C4-2B (cell line): Measurements from ENCODE around the gene CSNK1A1L.

Experiments
- H3K27ac ChIP-seq: fragments of 450-650 bp; 2 replicates; pipeline ENCODE4 v1.5.1; 2017
- ZFX ChIP-seq: fragments of 450-650 bp; IDR thresholded peaks from 2 replicates; pipeline ENCODE4 v1.6.1; 2017
- TF ChIP-seq, protein P1 (sequence below): fragments of 450-650 bp; conservative IDR thresholded peaks from 2 replicates; pipeline ENCODE4 v1.5.1; 2017; ENCODE audit warnings: mild to moderate bottlenecking

Gene CSNK1A1L

DNA sequence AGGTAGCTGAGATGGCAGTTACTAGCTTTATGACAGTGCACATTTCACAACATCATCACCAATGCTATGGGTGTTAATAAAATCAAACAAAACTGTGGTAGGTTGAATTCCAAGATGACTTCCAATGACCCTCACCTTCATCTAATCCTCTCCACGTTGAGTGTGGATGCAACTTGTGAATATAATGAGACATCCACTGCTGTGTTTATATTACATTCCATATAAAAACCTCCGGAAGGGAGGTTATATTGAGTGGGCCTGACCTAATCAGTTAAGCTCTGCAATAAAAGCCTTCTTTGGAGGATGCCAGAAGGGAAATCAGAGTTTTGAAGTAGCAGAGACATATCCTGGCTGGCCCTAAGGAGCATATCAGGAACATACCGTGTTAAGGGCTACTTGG, 25.6 kb upstream of the CSNK1A1L start:
- no peak for TF ChIP-seq ZFX
- TF ChIP-seq, protein P1, sequence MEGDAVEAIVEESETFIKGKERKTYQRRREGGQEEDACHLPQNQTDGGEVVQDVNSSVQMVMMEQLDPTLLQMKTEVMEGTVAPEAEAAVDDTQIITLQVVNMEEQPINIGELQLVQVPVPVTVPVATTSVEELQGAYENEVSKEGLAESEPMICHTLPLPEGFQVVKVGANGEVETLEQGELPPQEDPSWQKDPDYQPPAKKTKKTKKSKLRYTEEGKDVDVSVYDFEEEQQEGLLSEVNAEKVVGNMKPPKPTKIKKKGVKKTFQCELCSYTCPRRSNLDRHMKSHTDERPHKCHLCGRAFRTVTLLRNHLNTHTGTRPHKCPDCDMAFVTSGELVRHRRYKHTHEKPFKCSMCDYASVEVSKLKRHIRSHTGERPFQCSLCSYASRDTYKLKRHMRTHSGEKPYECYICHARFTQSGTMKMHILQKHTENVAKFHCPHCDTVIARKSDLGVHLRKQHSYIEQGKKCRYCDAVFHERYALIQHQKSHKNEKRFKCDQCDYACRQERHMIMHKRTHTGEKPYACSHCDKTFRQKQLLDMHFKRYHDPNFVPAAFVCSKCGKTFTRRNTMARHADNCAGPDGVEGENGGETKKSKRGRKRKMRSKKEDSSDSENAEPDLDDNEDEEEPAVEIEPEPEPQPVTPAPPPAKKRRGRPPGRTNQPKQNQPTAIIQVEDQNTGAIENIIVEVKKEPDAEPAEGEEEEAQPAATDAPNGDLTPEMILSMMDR: no peak
- no peak overlapping the region for H3K27ac ChIP-seq

DNA sequence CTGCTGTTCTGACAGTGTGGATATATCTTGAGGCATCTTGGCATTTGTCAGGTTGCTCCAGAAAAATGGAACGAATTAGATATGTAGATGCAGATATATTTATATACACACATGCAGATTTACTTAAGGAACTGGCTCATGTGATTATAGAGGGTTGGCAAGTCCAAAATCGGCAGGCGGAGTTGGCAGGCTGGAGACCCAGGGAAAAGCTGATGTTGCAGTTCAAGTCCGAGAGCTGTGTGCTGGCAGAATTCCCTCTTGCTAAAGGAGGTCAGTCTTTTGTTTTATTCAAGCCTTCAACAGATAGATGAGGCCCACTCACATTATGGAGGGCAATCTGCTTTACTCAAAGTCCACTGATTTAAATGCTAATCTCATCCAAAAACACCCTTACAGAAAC, 24.4 kb upstream of the CSNK1A1L start:
- no peak overlapping the region for H3K27ac ChIP-seq
- TF ChIP-seq ZFX: no peak
- TF ChIP-seq, protein P1: no peak

- H3K27ac ChIP-seq: no peak overlapping the region
- TF ChIP-seq ZFX: no peak
- TF ChIP-seq, protein P1: no peak
These were observed 22.3 kb upstream of the CSNK1A1L start for GRCh38 chr13:37127691-37128241.

DNA sequence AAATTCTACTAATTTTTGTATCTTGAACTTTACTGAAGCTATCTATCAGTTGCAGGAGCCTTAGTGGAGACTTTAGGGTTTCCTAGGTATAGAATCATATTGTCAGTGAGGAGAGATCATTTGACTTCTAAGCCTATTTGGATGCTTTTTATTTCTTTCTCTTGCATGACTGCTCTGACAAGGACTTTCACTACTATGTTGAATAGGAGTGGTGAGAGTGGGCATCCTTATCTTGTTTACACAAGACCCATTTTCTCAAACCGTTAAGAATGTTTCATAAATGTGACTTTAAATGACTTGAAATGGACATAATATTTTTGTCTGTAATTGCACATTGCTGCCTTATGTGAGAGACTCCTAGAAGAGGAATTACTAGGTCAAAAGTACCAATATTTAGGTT, 17.9 kb upstream of the CSNK1A1L start:
- H3K27ac ChIP-seq: no peak overlapping the region
- TF ChIP-seq, protein P1: no peak
- no peak for TF ChIP-seq ZFX

- TF ChIP-seq, protein P1: no peak
- no peak for TF ChIP-seq ZFX
- no peak overlapping the region for H3K27ac ChIP-seq
These were observed 12.6 kb upstream of the CSNK1A1L start for GRCh38 chr13:37118016-37118415.

DNA sequence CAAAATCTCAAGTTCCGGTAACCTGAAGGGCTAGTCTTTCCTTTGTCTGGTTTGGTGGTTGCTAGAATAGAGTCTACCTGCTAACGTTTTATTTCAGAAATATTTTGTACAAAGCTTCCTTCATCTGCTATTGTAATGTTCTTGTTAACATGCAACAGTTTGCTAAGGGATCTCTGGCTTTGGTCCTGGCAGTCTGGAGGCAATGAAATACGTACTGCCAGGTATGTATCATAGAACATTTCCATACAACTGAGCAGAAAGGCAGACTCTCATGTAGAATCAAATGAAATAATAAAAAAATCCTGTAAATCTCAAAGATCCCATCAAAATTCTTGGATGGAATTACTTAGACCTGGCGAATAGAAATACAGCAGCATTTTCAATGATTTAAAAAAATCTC, 8.8 kb upstream of the CSNK1A1L start:
- no peak for TF ChIP-seq ZFX
- TF ChIP-seq, protein P1: no peak
- H3K27ac ChIP-seq: no peak overlapping the region

- TF ChIP-seq, protein P1: no peak
- TF ChIP-seq ZFX: no peak
These were observed 8.1 kb upstream of the CSNK1A1L start for GRCh38 chr13:37113534-37113933.

More at GRCh38 chr13:37113534-37113933, 8.1 kb upstream of the CSNK1A1L start:
- H3K27ac ChIP-seq: no peak overlapping the region
